H9 (cell line): Measurements from ENCODE around the gene B4GALT6. TPM values are rescaled to one million over a fixed set of nuclear protein-coding genes. Genes with fewer than 3 reads are reported as not detected.

ENCODE experiments used
- DNase-seq: peaks from one replicate; pipeline ENCODE4 v3.0.0-alpha.2; 2017
- H2AFZ ChIP-seq: one replicate; pipeline ENCODE4 v1.6.1; 2013; ENCODE audit warnings: mild to moderate bottlenecking, low read length, control low read depth, moderate library complexity
- H2AK5ac ChIP-seq: 2 replicates; pipeline ENCODE4 v1.6.1; 2013; ENCODE audit warnings: low read length, control low read depth, mixed read lengths; ENCODE audit not compliant: insufficient read length
- H2BK120ac ChIP-seq: one replicate; pipeline ENCODE4 v1.6.1; 2013; ENCODE audit warnings: low read depth, mild to moderate bottlenecking, low read length, control low read depth, inconsistent platforms; ENCODE audit not compliant: poor library complexity, severe bottlenecking
- H2BK12ac ChIP-seq: 2 replicates; pipeline ENCODE4 v1.6.1; 2013; ENCODE audit warnings: low read length, control low read depth, mixed read lengths, low read depth; ENCODE audit not compliant: insufficient read length
- H2BK15ac ChIP-seq: 2 replicates; pipeline ENCODE4 v1.6.1; 2013; ENCODE audit warnings: low read depth, low read length, control low read depth
- H2BK20ac ChIP-seq: one replicate; pipeline ENCODE4 v1.6.1; 2013; ENCODE audit warnings: low read depth, mild to moderate bottlenecking, low read length, control low read depth, inconsistent platforms; ENCODE audit not compliant: poor library complexity, severe bottlenecking
- H2BK5ac ChIP-seq: 2 replicates; pipeline ENCODE4 v1.6.1; 2013; ENCODE audit warnings: low read length, control low read depth, mixed read lengths; ENCODE audit not compliant: insufficient read length
- H3K14ac ChIP-seq: 2 replicates; pipeline ENCODE4 v1.6.1; 2013; ENCODE audit warnings: low read length, control low read depth; ENCODE audit not compliant: insufficient read depth
- H3K18ac ChIP-seq: 2 replicates; pipeline ENCODE4 v1.6.1; 2013; ENCODE audit warnings: low read depth, mild to moderate bottlenecking, mixed read lengths, low read length, control low read depth; ENCODE audit not compliant: insufficient read length
- H3K23ac ChIP-seq: 2 replicates; pipeline ENCODE4 v1.6.1; 2013; ENCODE audit warnings: low read length, control low read depth, mixed read lengths, low read depth; ENCODE audit not compliant: insufficient read length
- H3K23me2 ChIP-seq: 2 replicates; pipeline ENCODE4 v1.6.1; 2013; ENCODE audit warnings: low read depth, mild to moderate bottlenecking, mixed read lengths, low read length, control low read depth; ENCODE audit not compliant: insufficient read length, poor library complexity, severe bottlenecking
- H3K27ac ChIP-seq: 2 replicates; pipeline ENCODE4 v1.5.1; 2013; ENCODE audit warnings: low read length, control low read depth, mixed read lengths, low read depth; ENCODE audit not compliant: insufficient read length
- H3K27me3 ChIP-seq: 2 replicates; pipeline ENCODE4 v1.6.1; 2013; ENCODE audit warnings: low read length, control low read depth, inconsistent platforms; ENCODE audit not compliant: insufficient read depth
- H3K4ac ChIP-seq: 2 replicates; pipeline ENCODE4 v1.6.1; 2013; ENCODE audit warnings: low read depth, mild to moderate bottlenecking, control low read depth, inconsistent platforms, low read length, moderate library complexity
- H3K4me1 ChIP-seq: 2 replicates; pipeline ENCODE4 v1.6.1; 2013; ENCODE audit warnings: low read length, control low read depth, inconsistent platforms; ENCODE audit not compliant: insufficient read depth
- H3K4me2 ChIP-seq: 2 replicates; pipeline ENCODE4 v1.6.1; 2013; ENCODE audit warnings: low read length, control low read depth, mixed read lengths; ENCODE audit not compliant: insufficient read length, insufficient read depth
- H3K56ac ChIP-seq: 2 replicates; pipeline ENCODE4 v1.6.1; 2013; ENCODE audit warnings: low read depth, mild to moderate bottlenecking, mixed read lengths, low read length, control low read depth; ENCODE audit not compliant: insufficient read length
- H3K79me1 ChIP-seq: 2 replicates; pipeline ENCODE4 v1.6.1; 2013; ENCODE audit warnings: low read depth, mild to moderate bottlenecking, moderate library complexity, low read length, control low read depth, inconsistent platforms; ENCODE audit not compliant: insufficient read depth, poor library complexity, severe bottlenecking
- H3K79me2 ChIP-seq: 2 replicates; pipeline ENCODE4 v1.6.1; 2013; ENCODE audit warnings: low read length, control low read depth, inconsistent platforms; ENCODE audit not compliant: insufficient read depth
- H3K9ac ChIP-seq: 2 replicates; pipeline ENCODE4 v1.6.1; 2013; ENCODE audit warnings: low read length, control low read depth, mixed read lengths; ENCODE audit not compliant: insufficient read length; ENCODE audit errors: extremely low read depth
- H3K9me3 ChIP-seq: one replicate; pipeline ENCODE4 v1.6.1; 2013; ENCODE audit warnings: low read depth, low read length, inconsistent platforms; ENCODE audit not compliant: control insufficient read depth
- H3T11ph ChIP-seq: one replicate; pipeline ENCODE4 v1.6.1; 2013; ENCODE audit warnings: mild to moderate bottlenecking, low read length, control low read depth, inconsistent platforms
- H4K20me1 ChIP-seq: one replicate; pipeline ENCODE4 v1.6.1; 2013; ENCODE audit not compliant: control insufficient read depth, insufficient read length, insufficient read depth
- H4K5ac ChIP-seq: 2 replicates; pipeline ENCODE4 v1.6.1; 2013; ENCODE audit warnings: low read depth, mild to moderate bottlenecking, mixed read lengths, low read length, control low read depth; ENCODE audit not compliant: insufficient read length
- H4K8ac ChIP-seq: replicated peaks from 2 replicates; pipeline ENCODE4 v1.6.1; 2013; ENCODE audit warnings: low read length, control low read depth, mixed read lengths, low read depth; ENCODE audit not compliant: insufficient read length
- H4K91ac ChIP-seq: 2 replicates; pipeline ENCODE4 v1.6.1; 2013; ENCODE audit warnings: low read depth, mild to moderate bottlenecking, moderate library complexity, mixed read lengths, low read length, control low read depth; ENCODE audit not compliant: insufficient read length
- H3K27ac Mint-ChIP-seq, 3 experiments: 2 replicates in 2 of 3; 3 replicates in 1 of 3; pipeline ENCODE4 v1.8.0; 2020 to 2021; ENCODE audit warnings: mixed read lengths in 3 of 3, mild to moderate bottlenecking in 1 of 3, moderate library complexity in 1 of 3
- H3K27me3 Mint-ChIP-seq: 2 replicates; pipeline ENCODE4 v1.8.0; 2021; ENCODE audit warnings: low read depth, mild to moderate bottlenecking, moderate library complexity, mixed read lengths
- H3K36me3 Mint-ChIP-seq, 3 experiments: 2 replicates in 2 of 3; 3 replicates in 1 of 3; pipeline ENCODE4 v1.8.0; 2020 to 2021; ENCODE audit warnings: low read depth in 3 of 3, mixed read lengths in 3 of 3; ENCODE audit not compliant: insufficient read depth in 1 of 3
- H3K4me1 Mint-ChIP-seq, 2 experiments: 2 replicates each; pipeline ENCODE4 v1.8.0; 2020; ENCODE audit warnings: mixed read lengths in 2 of 2
- H3K4me3 Mint-ChIP-seq, 2 experiments: 2 replicates in 1 of 2; 3 replicates in 1 of 2; pipeline ENCODE4 v1.8.0; 2020 to 2021; ENCODE audit warnings: mild to moderate bottlenecking in 2 of 2, mixed read lengths in 2 of 2, moderate library complexity in 1 of 2
- H3K9me3 Mint-ChIP-seq, 2 experiments: 2 replicates in 1 of 2; 3 replicates in 1 of 2; pipeline ENCODE4 v1.8.0; 2020; ENCODE audit warnings: mild to moderate bottlenecking in 2 of 2, mixed read lengths in 2 of 2, moderate library complexity in 1 of 2
- CTCF ChIP-seq: fragments of 200-600 bp; sonication (generic); conservative IDR thresholded peaks from 3 replicates; pipeline ENCODE4 v1.8.0; 2021; ENCODE audit warnings: antibody characterized with exemption, mild to moderate bottlenecking
- WGBS: extraction: QIAGEN DNeasy Blood & Tissue Kit; methylation state at CpG from one replicate; pipeline ENCODE4 v1.1.7; 2013; ENCODE audit warnings: missing lambda C conversion rate, low lambda C conversion rate, mixed read lengths; ENCODE audit not compliant: insufficient read length; ENCODE audit errors: extremely low coverage; 5-methylcytosine and 5-hydroxymethylcytosine counted together
- total RNA-seq: library from RNA; stranded (reverse); gene quantifications from 2 replicates; pipeline ENCODE4 v1.2.1, GENCODE V29; 2021

The B4GALT6 gene
- total RNA-seq, 1 experiment from 2014 or later: 34.1 TPM

GRCh38 chr18:31598021-31598805 is 86.2 kb downstream of the B4GALT6 start:
- no peak overlapping the region for H3K27ac ChIP-seq
- DNase-seq: no peak
- H4K5ac ChIP-seq: no peak overlapping the region

More at GRCh38 chr18:31598021-31598805, 86.2 kb downstream of the B4GALT6 start:
- Histone ChIP-seq H4K8ac (no peak overlapping the region), H4K91ac (no peak overlapping the region), H3K79me2 (no peaks in the 10 kb centered on the region), H2BK5ac (no peak overlapping the region), H3K14ac (no peak overlapping the region), H3K23me2 (no peaks in the 10 kb centered on the region), H2BK20ac (no peak overlapping the region), H2BK120ac (no peak overlapping the region), H3K18ac (no peak overlapping the region), H3K4me1 (no peaks in the 10 kb centered on the region), H3K9ac (no peak overlapping the region), H3K4me2 (no peak overlapping the region), H2AFZ (no peak overlapping the region), H3K23ac (no peak overlapping the region), H3K9me3 (no peaks in the 10 kb centered on the region), H3K56ac (no peak overlapping the region), H3K79me1 (no peaks in the 10 kb centered on the region), H2BK15ac (no peak overlapping the region), H4K20me1 (no peaks in the 10 kb centered on the region), H3T11ph (no peak overlapping the region), H2AK5ac (no peak overlapping the region), H3K27me3 (no peaks in the 10 kb centered on the region), H3K4ac (no peak overlapping the region), H2BK12ac (no peak overlapping the region)
- H3K36me3 Mint-ChIP-seq: no peaks in the 10 kb centered on the region
- no CpG with 5 or more reads among the region's 13 CpGs for WGBS
- TF ChIP-seq CTCF: no peak
- H3K27ac Mint-ChIP-seq: peak overlapping the region in 1 of 3 experiments; percentile 28; a peak in 1 of 7 replicates
- no peaks in the 10 kb centered on the region; the same call in 1 of the 2 replicates for H3K27me3 Mint-ChIP-seq
- H3K9me3 Mint-ChIP-seq: no peaks in the 10 kb centered on the region
- H3K4me3 Mint-ChIP-seq: no peak overlapping the region
- H3K4me1 Mint-ChIP-seq: no peaks in the 10 kb centered on the region
